Endothelial cell of umbilical vein (primary cell): ENCODE measurements around the gene PLEKHA6. TPM values are rescaled to one million over a fixed set of nuclear protein-coding genes. Genes with fewer than 3 reads are reported as not detected.

Source experiments
- BruUV-seq: library from RNA; stranded (reverse); fragments of 400-500 nt; replicated peaks from 2 replicates; lab custom pipeline; 2021; lab: Mats Ljungman, UMichigan
- CTCF ChIA-PET: fragments of 300-600, 350-600 bp; sonication (Branson Sonifier 250); formaldehyde crosslinking; loops from one replicate; lab custom pipeline; 2021; ENCODE audit warnings: antibody characterized with exemption, inconsistent platforms; lab: Charles Lee
- POLR2A ChIA-PET: fragments of 300-600, 350-600 bp; sonication (Branson Sonifier 250); formaldehyde crosslinking; loops from one replicate; lab custom pipeline; 2021; ENCODE audit warnings: antibody characterized with exemption, inconsistent platforms; lab: Charles Lee
- DNase-seq: peaks from one replicate; pipeline ENCODE4 v3.0.0-alpha.2; 2011; ENCODE audit warnings: low read depth, low spot score
- FAIRE-seq: peaks from 2 replicates; lab custom pipeline; 2011; peaks lifted over from hg19 to GRCh38; lab: Jason Lieb, UNC
- H2AFZ ChIP-seq: 2 replicates; pipeline ENCODE4 v1.6.0; 2012; ENCODE audit warnings: low read depth, low read length, control low read depth, inconsistent platforms
- H3K27ac ChIP-seq: 2 replicates; pipeline ENCODE4 v1.5.1; 2011; ENCODE audit warnings: low read depth, mild to moderate bottlenecking, control low read depth, low read length, moderate library complexity; ENCODE audit not compliant: insufficient read depth
- H3K27me3 ChIP-seq, 2 experiments: 2 replicates each; pipeline versions ENCODE4 v1.6.0 to v1.6.1; 2011; ENCODE audit warnings: low read length in 2 of 2, mixed read lengths in 1 of 2; ENCODE audit not compliant: control insufficient read depth in 2 of 2, insufficient read depth in 2 of 2
- H3K36me3 ChIP-seq, 2 experiments: 2 replicates in 1 of 2; 3 replicates in 1 of 2; pipeline ENCODE4 v1.5.1; 2011; ENCODE audit warnings: low read length in 2 of 2, mild to moderate bottlenecking in 1 of 2, moderate library complexity in 1 of 2; ENCODE audit not compliant: control insufficient read depth in 2 of 2, insufficient read depth in 2 of 2; ENCODE audit errors: extremely low read depth in 1 of 2
- H3K4me1 ChIP-seq: 3 replicates; pipeline ENCODE4 v1.5.1; 2011; ENCODE audit warnings: mild to moderate bottlenecking, low read length; ENCODE audit not compliant: control insufficient read depth, insufficient read depth; ENCODE audit errors: extremely low read depth
- H3K4me2 ChIP-seq: 2 replicates; pipeline ENCODE4 v1.6.1; 2011; ENCODE audit warnings: low read length, control low read depth, mixed read lengths; ENCODE audit not compliant: insufficient read depth
- H3K4me3 ChIP-seq, 3 experiments: fragments of 200-600 bp in 1 of 3; sonication (generic), shearing (Covaris generic) in 1 of 3; replicated peaks in 1 of 3; 2 replicates each; pipeline ENCODE4 v1.5.1; 2011 to 2016; ENCODE audit warnings: control low read depth in 3 of 3, low read length in 3 of 3, mild to moderate bottlenecking in 2 of 3, inconsistent platforms in 1 of 3, low read depth in 1 of 3, moderate library complexity in 1 of 3; ENCODE audit not compliant: insufficient read depth in 1 of 3
- H3K79me2 ChIP-seq: 2 replicates; pipeline ENCODE4 v1.6.0; 2012; ENCODE audit warnings: low read length, inconsistent platforms; ENCODE audit not compliant: control insufficient read depth, insufficient read depth
- H3K9ac ChIP-seq: replicated peaks from 2 replicates; pipeline ENCODE3; 2011; ENCODE audit warnings: low read length, control low read depth; ENCODE audit not compliant: insufficient read depth; ENCODE audit errors: extremely low read depth
- H3K9me1 ChIP-seq: replicated peaks from 3 replicates; pipeline ENCODE4 v1.6.0; 2011; ENCODE audit warnings: mild to moderate bottlenecking, low read length; ENCODE audit not compliant: control insufficient read depth, insufficient read depth; ENCODE audit errors: extremely low read depth
- H3K9me3 ChIP-seq: replicated peaks from 2 replicates; pipeline ENCODE4 v1.5.1; 2012; ENCODE audit warnings: low read length, inconsistent platforms; ENCODE audit not compliant: control insufficient read depth, insufficient read depth
- H4K20me1 ChIP-seq: replicated peaks from 2 replicates; pipeline ENCODE3; 2011; ENCODE audit warnings: mild to moderate bottlenecking, low read length; ENCODE audit not compliant: control insufficient read depth, insufficient read depth; ENCODE audit errors: extremely low read depth
- CTCF ChIP-seq, 2 donors: IDR thresholded peaks; 1 replicate in 1 of 2; 2 replicates in 1 of 2; pipeline ENCODE4 v1.5.1; 2011; ENCODE audit warnings: low read length in 2 of 2, mild to moderate bottlenecking in 2 of 2, moderate library complexity in 2 of 2, control low read depth in 1 of 2, inconsistent platforms in 1 of 2, low read depth in 1 of 2; ENCODE audit not compliant: insufficient read depth in 1 of 2; ENCODE audit errors: extremely low read depth in 1 of 2
- EZH2 ChIP-seq: IDR thresholded peaks from 2 replicates; pipeline ENCODE4 v1.6.1; 2012; ENCODE audit warnings: borderline replicate concordance, low read depth, mild to moderate bottlenecking, moderate library complexity, low read length, inconsistent platforms; ENCODE audit not compliant: severe bottlenecking
- FOS ChIP-seq: IDR thresholded peaks from 2 replicates; pipeline ENCODE4 v1.6.1; 2011; ENCODE audit warnings: mild to moderate bottlenecking, low read length, moderate library complexity, borderline replicate concordance; ENCODE audit not compliant: insufficient read depth
- GATA2 ChIP-seq: IDR thresholded peaks from 2 replicates; pipeline ENCODE4 v1.7.0; 2011; ENCODE audit warnings: low read depth, mild to moderate bottlenecking, moderate library complexity, mixed read lengths, low read length; ENCODE audit not compliant: insufficient read length, insufficient read depth
- JUN ChIP-seq: IDR thresholded peaks from 2 replicates; pipeline ENCODE4 v1.6.1; 2011; ENCODE audit warnings: borderline replicate concordance, low read depth; ENCODE audit not compliant: insufficient read length, insufficient read depth
- MAX ChIP-seq: IDR thresholded peaks from 2 replicates; pipeline ENCODE4 v1.6.1; 2011; ENCODE audit not compliant: insufficient read depth, insufficient read length
- POLR2AphosphoS5 ChIP-seq: IDR thresholded peaks from 2 replicates; pipeline ENCODE4 v1.6.1; 2012; ENCODE audit warnings: low read depth, mild to moderate bottlenecking, control low read depth, low read length, moderate library complexity; ENCODE audit not compliant: insufficient read depth
- dilution Hi-C: fragments of 300-500 bp; cut with MboI; formaldehyde crosslinking; loops from one replicate; pipeline ENCODE4 v1.15.0; 2019; ENCODE audit warnings: low sequenced_read_pairs; ENCODE audit not compliant: extremely low pct_ligation_motif_present
- intact Hi-C: fragments of 100-400 bp; cut with micrococcal nuclease; formaldehyde crosslinking; loops from one replicate; pipeline ENCODE4 v1.10.0; 2022
- polyA plus RNA-seq, 4 experiments: library from polyadenylated mRNA; depleted of rRNA in 3 of 4; stranded (reverse) in 3 of 4; unstranded in 1 of 4; fragments of >200 nt; gene quantifications; 2 replicates each; pipeline versions ENCODE4 v1.2.1 to v1.2.3, GENCODE V29; 2011 to 2012; ENCODE audit warnings: missing spikeins in 1 of 4
- total RNA-seq: library from RNA; stranded (reverse); gene quantifications from 2 replicates; pipeline ENCODE4 v1.2.3, GENCODE V29; 2021

The PLEKHA6 gene
- total and polyA plus RNA-seq, 2 donors (not counting 3 experiments of a cell fraction or from before 2014, with no cell fraction given), result 2.1 to 15.0 TPM

GRCh38 chr1:204203206-204203767 is 156.4 kb downstream of the PLEKHA6 start:
- Histone ChIP-seq H3K4me2 (no peak overlapping the region), H3K4me3 (no peak overlapping the region), H4K20me1 (no peaks in the 10 kb centered on the region), H3K36me3 (no peaks in the 10 kb centered on the region), H3K9ac (no peak overlapping the region), H3K79me2 (no peaks in the 10 kb centered on the region), H3K4me1 (peaks cover 17% of the 10 kb centered on the region), H3K9me1 (no peaks in the 10 kb centered on the region), H3K27ac (no peak overlapping the region), H2AFZ (no peak overlapping the region), H3K27me3 (no peaks in the 10 kb centered on the region), H3K9me3 (no peaks in the 10 kb centered on the region)
- dilution Hi-C loops (no loop called here), intact Hi-C loops (no loop called here)
- no TSS peak for BruUV-seq
- POLR2A ChIA-PET, result no interaction called here
- TF ChIP-seq JUN, result no peak
- TF ChIP-seq POLR2AphosphoS5, result no peak
- TF ChIP-seq GATA2, result no peak
- no peak for TF ChIP-seq MAX
- TF ChIP-seq EZH2, result no peak
- no peak for TF ChIP-seq CTCF (IDR thresholded peaks at IDR 0.05; ENCODE audit: extremely low read depth in 1 of 2, insufficient read depth in 1 of 2, low read depth in 1 of 2, low read length in 2 of 2)
- TF ChIP-seq FOS, result no peak
- DNase-seq, result no peak
- CTCF ChIA-PET, result interaction anchor here (0.6 to 11.0 kb wide), 5 partner anchors 11 to 160 kb away, joined by 3 to 770 read pairs (median 3); partner anchors contain the start of genes ETNK2 and REN
- no peak for FAIRE-seq
